CD4-positive, alpha-beta memory T cell (primary cell): ENCODE results near the gene PAQR5. TPM values are rescaled to one million over a fixed set of nuclear protein-coding genes. Genes with fewer than 3 reads are reported as not detected.
A peak's percentile ranks its signal among the peaks of the same experiment; 100 is the strongest.
"Not testable (repeated sequence)": the region's sequence is repeated elsewhere in the genome, so short reads cannot be mapped to it uniquely, and the experiment has no call there.

Source experiments
- CTCF ChIA-PET: fragments of 350-600 bp; sonication (Branson Sonifier 250); formaldehyde crosslinking; loops from one replicate; lab custom pipeline; 2021; ENCODE audit warnings: inconsistent platforms; ENCODE audit not compliant: partially characterized antibody; lab: Charles Lee
- POLR2A ChIA-PET: fragments of 350-600 bp; sonication (Branson Sonifier 250); formaldehyde crosslinking; loops from one replicate; lab custom pipeline; 2021; ENCODE audit not compliant: partially characterized antibody; lab: Charles Lee
- DNase-seq, 5 donors: peaks; one replicate each; pipeline versions ENCODE4 v3.0.0 to v3.0.0-alpha.2; 2020 to 2022; ENCODE audit warnings: mixed read lengths in 1 of 5
- H3K27ac ChIP-seq: one replicate; pipeline ENCODE4 v1.7.0; 2013; ENCODE audit warnings: low read depth, low read length
- H3K27me3 ChIP-seq: 2 replicates; pipeline ENCODE4 v1.7.0; 2013; ENCODE audit warnings: mild to moderate bottlenecking, low read length, moderate library complexity; ENCODE audit not compliant: insufficient read depth
- H3K36me3 ChIP-seq: 2 replicates; pipeline ENCODE4 v1.7.0; 2013; ENCODE audit warnings: mild to moderate bottlenecking, low read length, moderate library complexity; ENCODE audit not compliant: insufficient read depth
- H3K4me1 ChIP-seq: 2 replicates; pipeline ENCODE4 v1.7.0; 2013; ENCODE audit warnings: mild to moderate bottlenecking, low read length, moderate library complexity; ENCODE audit not compliant: insufficient read depth
- H3K4me3 ChIP-seq, 2 donors: one replicate each; pipeline ENCODE4 v1.7.0; 2013; ENCODE audit warnings: low read length in 2 of 2, mild to moderate bottlenecking in 1 of 2
- H3K9me3 ChIP-seq, 2 donors: one replicate each; pipeline ENCODE4 v1.7.0; 2013; ENCODE audit warnings: low read length in 2 of 2, control low read depth in 1 of 2; ENCODE audit not compliant: control insufficient read depth in 1 of 2
- H3K27ac Mint-ChIP-seq, 7 donors: one replicate each; pipeline ENCODE4 v1.8.0; 2020 to 2021; ENCODE audit warnings: mixed read lengths in 7 of 7, mild to moderate bottlenecking in 6 of 7, inconsistent platforms in 3 of 7, moderate library complexity in 3 of 7
- H3K27me3 Mint-ChIP-seq, 2 donors: one replicate each; pipeline ENCODE4 v1.8.0; 2020 to 2021; ENCODE audit warnings: mixed read lengths in 2 of 2
- H3K36me3 Mint-ChIP-seq, 2 donors: one replicate each; pipeline ENCODE4 v1.8.0; 2020 to 2021; ENCODE audit warnings: mixed read lengths in 2 of 2, inconsistent platforms in 1 of 2, mild to moderate bottlenecking in 1 of 2
- H3K4me1 Mint-ChIP-seq, 4 donors: one replicate each; pipeline ENCODE4 v1.8.0; 2020 to 2021; ENCODE audit warnings: mixed read lengths in 4 of 4, mild to moderate bottlenecking in 1 of 4
- H3K4me3 Mint-ChIP-seq, 8 donors: one replicate each; pipeline ENCODE4 v1.8.0; 2020 to 2021; ENCODE audit warnings: mixed read lengths in 8 of 8, mild to moderate bottlenecking in 7 of 8, moderate library complexity in 6 of 8, inconsistent platforms in 3 of 8
- H3K9me3 Mint-ChIP-seq, 8 donors: one replicate each; pipeline ENCODE4 v1.8.0; 2020 to 2021; ENCODE audit warnings: mixed read lengths in 8 of 8, mild to moderate bottlenecking in 5 of 8, inconsistent platforms in 3 of 8, moderate library complexity in 1 of 8
- intact Hi-C: fragments of 100-400 bp; cut with micrococcal nuclease; formaldehyde crosslinking; loops from one replicate; pipeline ENCODE4 v1.15.1; 2023
- polyA plus RNA-seq, 2 donors: library from polyadenylated mRNA; unstranded; fragments of 300-500 nt; fragmentation: Illumina TruSeq; gene quantifications; one replicate each; pipeline ENCODE4 v1.2.3, GENCODE V29; 2021
- total RNA-seq, 2 experiments: library from RNA; stranded (reverse); gene quantifications; one replicate each; pipeline ENCODE4 v1.2.3, GENCODE V29; 2021

PAQR5 gene
- total and polyA plus RNA-seq, 4 experiments from 2014 or later: 0.20 TPM; not detected in 3

- Histone ChIP-seq H3K27me3 (peaks cover 17% of the 10 kb centered on the region), H3K4me3 (no peak overlapping the region), H3K4me1 (no peaks in the 10 kb centered on the region), H3K9me3 (no peaks in the 10 kb centered on the region), H3K27ac (no peak overlapping the region), H3K36me3 (no peaks in the 10 kb centered on the region)
- ChIA-PET POLR2A (no interaction called here), CTCF (no interaction called here)
- no peak overlapping the region for H3K4me3 Mint-ChIP-seq
- intact Hi-C loops: no loop called here
- H3K27ac Mint-ChIP-seq: peak overlapping the region in 1 of 7 donors; percentile 36
- peaks cover 10 to 38% of the 10 kb centered on the region in 2 donors for H3K27me3 Mint-ChIP-seq
- DNase-seq: no peak
- H3K4me1 Mint-ChIP-seq: peaks cover 0 to 4% (median under 1%) of the 10 kb centered on the region in 4 donors
- no peaks in the 10 kb centered on the region for H3K36me3 Mint-ChIP-seq
- no peaks in the 10 kb centered on the region for H3K9me3 Mint-ChIP-seq
Measured at GRCh38 chr15:69296606-69297005, 2.1 kb upstream of the PAQR5 start.

- no peak overlapping the region for H3K4me3 ChIP-seq
- no peak overlapping the region for H3K27ac ChIP-seq
- ChIA-PET POLR2A (no interaction called here), CTCF (no interaction called here)
- peak overlapping the region in 1 of 7 donors; percentile 37 for H3K27ac Mint-ChIP-seq
- no peaks in the 10 kb centered on the region for H3K36me3 ChIP-seq
- no peak for DNase-seq
- H3K9me3 Mint-ChIP-seq: no peaks in the 10 kb centered on the region
- H3K36me3 Mint-ChIP-seq: no peaks in the 10 kb centered on the region
- H3K27me3 Mint-ChIP-seq: peaks cover 17 to 46% of the 10 kb centered on the region in 2 donors
- no peaks in the 10 kb centered on the region for H3K9me3 ChIP-seq
- H3K4me1 ChIP-seq: no peaks in the 10 kb centered on the region
- peaks cover 17% of the 10 kb centered on the region for H3K27me3 ChIP-seq
- intact Hi-C loops: no loop called here
- peaks cover 0 to 4% (median 1%) of the 10 kb centered on the region in 4 donors for H3K4me1 Mint-ChIP-seq
- H3K4me3 Mint-ChIP-seq: peak overlapping the region in 7 of 8 donors; percentile 8 to 61 (median 56)
Measured at GRCh38 chr15:69297642-69298353, 914 bp upstream of the PAQR5 start.

- peaks cover 19 to 47% of the 10 kb centered on the region in 2 donors for H3K27me3 Mint-ChIP-seq
- no peak overlapping the region for H3K4me3 ChIP-seq
- H3K27ac Mint-ChIP-seq: no peak overlapping the region
- ChIA-PET CTCF (no interaction called here), POLR2A (no interaction called here)
- intact Hi-C loops: no loop called here
- no peaks in the 10 kb centered on the region for H3K9me3 ChIP-seq
- no peaks in the 10 kb centered on the region for H3K36me3 Mint-ChIP-seq
- H3K9me3 Mint-ChIP-seq: no peaks in the 10 kb centered on the region
- H3K4me1 ChIP-seq: no peaks in the 10 kb centered on the region
- no peak for DNase-seq
- H3K27ac ChIP-seq: no peak overlapping the region
- H3K4me1 Mint-ChIP-seq: peaks cover 0 to 4% (median 3%) of the 10 kb centered on the region in 4 donors
- H3K36me3 ChIP-seq: no peaks in the 10 kb centered on the region
- peaks cover 17% of the 10 kb centered on the region for H3K27me3 ChIP-seq
- H3K4me3 Mint-ChIP-seq: peak overlapping the region in 3 of 8 donors; percentile 43 to 61 (median 56)
Measured at GRCh38 chr15:69298354-69298696, 387 bp upstream of the PAQR5 start.

- Mint-ChIP-seq H3K4me3 (peak overlapping the region in 3 of 8 donors; percentile 37 to 59 (median 46)), H3K27ac (no peak overlapping the region), H3K27me3 (peaks cover 19 to 54% of the 10 kb centered on the region in 2 donors), H3K9me3 (no peaks in the 10 kb centered on the region), H3K4me1 (peaks cover 0 to 4% (median 3%) of the 10 kb centered on the region in 4 donors), H3K36me3 (no peaks in the 10 kb centered on the region)
- CTCF ChIA-PET: interaction anchor here (0.9 kb wide), 1 partner anchor 95 kb away, joined by 3 read pairs; no protein-coding TSS in a partner anchor
- POLR2A ChIA-PET: no interaction called here
- H3K27me3 ChIP-seq: peaks cover 17% of the 10 kb centered on the region
- DNase-seq: no peak
- H3K4me3 ChIP-seq: no peak overlapping the region
- H3K27ac ChIP-seq: no peak overlapping the region
- intact Hi-C loops: no loop called here
- no peaks in the 10 kb centered on the region for H3K4me1 ChIP-seq
- no peaks in the 10 kb centered on the region for H3K9me3 ChIP-seq
- no peaks in the 10 kb centered on the region for H3K36me3 ChIP-seq
Measured at GRCh38 chr15:69299451-69299886, 757 bp downstream of the PAQR5 start.

GRCh38 chr15:69299943-69300588 lies 1.4 kb downstream of the PAQR5 start:
- CTCF ChIA-PET: interaction anchor here (0.9 kb wide), 1 partner anchor 94 kb away, joined by 3 read pairs; no protein-coding TSS in a partner anchor

GRCh38 chr15:69301101-69301500 lies 2.4 kb downstream of the PAQR5 start:
- DNase-seq, H3K4me3 Mint-ChIP-seq, H3K4me1 Mint-ChIP-seq, H3K36me3 Mint-ChIP-seq, intact Hi-C loops, H3K9me3 ChIP-seq, CTCF ChIA-PET, H3K27ac ChIP-seq, H3K36me3 ChIP-seq, H3K27ac Mint-ChIP-seq, POLR2A ChIA-PET, H3K9me3 Mint-ChIP-seq, H3K4me1 ChIP-seq, H3K4me3 ChIP-seq: not testable (repeated sequence)
- H3K27me3 ChIP-seq: peaks cover 17% of the 10 kb centered on the region
- H3K27me3 Mint-ChIP-seq: peaks cover 20 to 53% of the 10 kb centered on the region in 2 donors

More at GRCh38 chr15:69299943-69300588, 1.4 kb downstream of the PAQR5 start:
- intact Hi-C loops: no loop called here
- POLR2A ChIA-PET: no interaction called here
- peaks cover 0 to 4% (median 3%) of the 10 kb centered on the region in 4 donors for H3K4me1 Mint-ChIP-seq
- Histone ChIP-seq H3K4me1 (no peaks in the 10 kb centered on the region), H3K36me3 (no peaks in the 10 kb centered on the region), H3K27me3 (peaks cover 17% of the 10 kb centered on the region), H3K9me3 (no peaks in the 10 kb centered on the region), H3K27ac (no peak overlapping the region), H3K4me3 (no peak overlapping the region)
- H3K27me3 Mint-ChIP-seq: peaks cover 20 to 55% of the 10 kb centered on the region in 2 donors
- H3K27ac Mint-ChIP-seq: no peak overlapping the region
- no peak overlapping the region for H3K4me3 Mint-ChIP-seq
- DNase-seq: no peak
- no peaks in the 10 kb centered on the region for H3K9me3 Mint-ChIP-seq
- no peaks in the 10 kb centered on the region for H3K36me3 Mint-ChIP-seq

- H3K36me3 Mint-ChIP-seq, H3K9me3 ChIP-seq, CTCF ChIA-PET, POLR2A ChIA-PET, H3K36me3 ChIP-seq, H3K4me1 Mint-ChIP-seq, DNase-seq, H3K27ac ChIP-seq, H3K4me3 Mint-ChIP-seq, H3K9me3 Mint-ChIP-seq, H3K4me3 ChIP-seq, H3K4me1 ChIP-seq, intact Hi-C loops, H3K27ac Mint-ChIP-seq: not testable (repeated sequence)
- H3K27me3 ChIP-seq: peaks cover 17% of the 10 kb centered on the region
- H3K27me3 Mint-ChIP-seq: peaks cover 20 to 47% of the 10 kb centered on the region in 2 donors
Measured at GRCh38 chr15:69302087-69302486, 3.4 kb downstream of the PAQR5 start.
